Astrocyte of the cerebellum (primary cell): ENCODE measurements around the gene RAI1.
A peak's percentile ranks its signal among the peaks of the same experiment; 100 is the strongest.

Source experiments
- DNase-seq: peaks from one replicate; pipeline ENCODE4 v3.0.0-alpha.2; 2011; ENCODE audit warnings: low read depth
- H3K4me3 ChIP-seq: 2 replicates; pipeline ENCODE4 v1.5.1; 2011; ENCODE audit warnings: mild to moderate bottlenecking, low read depth, low read length, moderate library complexity
- CTCF ChIP-seq: IDR thresholded peaks from 2 replicates; pipeline ENCODE4 v1.5.1; 2012; ENCODE audit warnings: low read length, low read depth, moderate library complexity, mild to moderate bottlenecking; ENCODE audit errors: missing control alignments
- in situ Hi-C: cut with HindIII; loops from 2 replicates; pipeline ENCODE4 v1.10.0; 2017; ENCODE audit warnings: low sequenced_read_pairs

Gene RAI1

GRCh38 chr17:17694169-17695081 lies 13.2 kb downstream of the RAI1 start:
- no peak for TF ChIP-seq CTCF
- DNase-seq, result no peak
- in situ Hi-C loops, result loop anchor here (5.0 kb wide), 1 partner anchor 73 kb away; no protein-coding TSS in a partner anchor
- peak overlapping the region; percentile 51 for H3K4me3 ChIP-seq

GRCh38 chr17:17696085-17696484 lies 14.8 kb downstream of the RAI1 start:
- TF ChIP-seq CTCF, result no peak
- H3K4me3 ChIP-seq, result no peak overlapping the region

GRCh38 chr17:17696882-17697633 lies 15.8 kb downstream of the RAI1 start:
- no peak overlapping the region for H3K4me3 ChIP-seq
- DNase-seq, result no peak
- in situ Hi-C loops, result no loop called here
- no peak for TF ChIP-seq CTCF

More at GRCh38 chr17:17696085-17696484, 14.8 kb downstream of the RAI1 start:
- DNase-seq, result no peak
- in situ Hi-C loops, result no loop called here

- TF ChIP-seq CTCF, result no peak
- no peak overlapping the region for H3K4me3 ChIP-seq
- no peak for DNase-seq
- in situ Hi-C loops, result no loop called here
These were observed 17.1 kb downstream of the RAI1 start for GRCh38 chr17:17698371-17698770.

GRCh38 chr17:17698869-17699351 lies 17.7 kb downstream of the RAI1 start:
- no peak overlapping the region for H3K4me3 ChIP-seq
- TF ChIP-seq CTCF, result no peak
- in situ Hi-C loops, result no loop called here
- DNase-seq, result no peak

- H3K4me3 ChIP-seq, result no peak overlapping the region
- in situ Hi-C loops, result no loop called here
- no peak for TF ChIP-seq CTCF
- no peak for DNase-seq
These were observed 18.2 kb downstream of the RAI1 start for GRCh38 chr17:17699491-17699890.
